NCI-H69 (cell line): ENCODE results near the gene CCDC63.
A peak's percentile ranks its signal among the peaks of the same experiment; 100 is the strongest.

Experiments
- DNase-seq: peaks from one replicate; lab custom pipeline; 2025; lab: John Stamatoyannopoulos, UW

Gene CCDC63

DNA sequence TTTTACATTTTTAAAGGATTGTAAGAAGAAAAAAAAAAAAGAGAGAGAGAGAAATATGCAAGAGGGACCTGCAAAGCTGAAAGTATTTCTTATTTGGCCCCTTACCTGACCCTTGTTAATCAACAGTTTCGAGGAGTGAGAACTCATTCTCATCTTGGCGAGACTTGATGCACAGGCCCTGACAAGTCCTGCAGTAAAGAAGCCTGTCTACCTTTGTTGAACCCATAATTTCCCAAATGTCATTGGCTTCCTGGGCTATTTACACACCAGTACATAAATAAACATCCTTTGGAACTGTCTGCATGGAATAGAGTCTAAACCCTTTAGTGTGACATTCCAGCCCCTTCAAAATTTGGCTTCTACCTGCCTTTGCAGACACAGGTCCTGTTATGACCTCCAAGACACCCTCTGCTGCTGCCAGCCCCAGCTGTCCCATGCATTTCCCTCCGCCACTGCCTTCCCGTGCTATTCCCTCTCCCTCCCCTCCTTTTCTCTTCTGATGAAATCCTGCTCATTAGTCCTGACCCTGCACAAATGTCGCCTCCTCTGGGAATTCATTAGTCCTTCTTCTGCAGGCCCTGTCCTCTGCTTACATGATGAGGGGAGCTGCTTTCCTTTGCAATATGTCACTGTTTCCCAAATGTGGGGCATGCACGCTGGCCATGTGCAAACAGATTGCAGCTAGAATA lies 38.5 kb downstream of the CCDC63 start:
- DNase-seq, result peak; percentile 96

GRCh38 chr12:110888256-110888991 lies 41.6 kb downstream of the CCDC63 start:
- no peak for DNase-seq

DNA sequence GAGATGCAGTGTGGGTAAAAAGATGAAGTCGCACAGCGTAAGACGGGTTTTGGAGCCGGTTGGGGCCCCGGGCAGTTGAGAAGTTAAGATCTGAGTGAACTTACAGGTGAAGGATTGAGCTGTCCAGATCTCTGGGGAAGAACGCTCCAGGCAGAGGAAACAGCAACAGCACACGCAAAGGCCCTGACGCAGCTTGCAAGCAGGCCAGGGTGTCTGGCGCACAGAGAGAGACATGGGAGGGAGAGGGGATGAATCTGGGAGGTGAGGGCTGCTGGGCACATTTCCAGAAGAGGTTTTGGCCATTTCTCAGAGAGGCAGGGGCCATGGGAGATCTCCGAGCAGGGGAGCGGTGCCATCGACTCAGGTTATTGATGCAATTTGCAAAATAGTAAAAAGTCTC lies 42.6 kb downstream of the CCDC63 start:
- DNase-seq, result no peak

DNA sequence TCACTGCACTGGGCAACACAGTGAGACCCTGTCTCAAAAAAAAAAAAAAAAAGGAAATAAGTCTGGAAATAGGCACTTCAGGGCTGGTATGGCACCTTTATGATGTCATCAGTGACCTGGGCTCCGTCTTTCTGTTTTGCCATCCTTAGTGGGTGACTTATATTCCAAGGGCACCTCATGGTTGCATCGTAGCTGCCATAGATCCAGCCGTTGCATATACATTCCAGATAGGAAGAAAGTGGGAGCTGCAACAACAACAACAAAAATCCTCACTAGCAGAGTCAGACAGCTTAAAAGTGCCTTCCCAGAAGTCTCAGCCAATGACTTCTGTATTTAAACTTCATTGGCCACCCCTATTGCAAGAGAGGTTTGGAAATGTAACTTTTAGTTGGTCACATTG lies 47.2 kb downstream of the CCDC63 start:
- DNase-seq, result no peak

GRCh38 chr12:110896559-110896958 lies 49.8 kb downstream of the CCDC63 start:
- peak; percentile 89 for DNase-seq

GRCh38 chr12:110901401-110901800 lies 54.6 kb downstream of the CCDC63 start:
- no peak for DNase-seq

DNA sequence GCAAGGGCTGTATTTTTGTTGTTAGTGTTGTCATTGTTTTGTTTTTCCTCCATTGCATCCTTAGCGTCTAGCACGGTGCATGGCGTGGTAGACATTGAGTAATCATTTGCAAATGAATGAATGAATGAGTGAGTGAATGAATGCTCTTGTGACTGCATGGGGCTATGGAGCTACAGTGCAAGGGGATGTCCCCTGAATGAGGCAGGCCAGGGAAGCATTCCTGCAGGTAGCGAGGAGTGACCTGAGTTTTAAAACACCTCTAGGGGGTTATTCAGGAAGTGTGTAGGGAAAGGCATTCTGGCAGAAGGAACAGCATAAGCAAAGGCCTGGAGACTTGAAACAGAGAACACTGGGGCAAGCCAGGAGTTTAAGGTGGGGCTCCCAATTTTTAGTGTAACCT lies 56.7 kb downstream of the CCDC63 start:
- DNase-seq, result no peak

DNA sequence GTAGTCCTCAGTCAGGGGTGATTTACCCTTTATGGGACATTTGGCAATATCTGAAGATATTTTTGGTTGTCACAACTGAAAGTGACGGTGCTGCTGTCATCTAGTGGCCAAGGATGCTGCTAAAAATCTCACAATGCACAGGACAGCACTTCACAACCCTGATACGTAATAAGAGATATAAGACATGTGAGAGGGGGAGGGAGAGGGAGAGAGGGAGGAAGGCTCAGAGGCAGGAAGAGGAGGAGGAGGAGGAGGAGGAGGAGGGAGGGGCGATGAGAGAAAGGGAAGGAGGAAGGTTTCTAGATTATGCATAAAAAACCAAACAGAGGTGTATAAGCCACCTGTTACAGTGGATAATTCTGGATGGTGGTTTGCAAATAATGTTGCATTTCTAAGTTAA lies 59.3 kb downstream of the CCDC63 start:
- peak; percentile 54 for DNase-seq

- no peak for DNase-seq
Measured at GRCh38 chr12:110906516-110906915, 59.7 kb downstream of the CCDC63 start.

DNA sequence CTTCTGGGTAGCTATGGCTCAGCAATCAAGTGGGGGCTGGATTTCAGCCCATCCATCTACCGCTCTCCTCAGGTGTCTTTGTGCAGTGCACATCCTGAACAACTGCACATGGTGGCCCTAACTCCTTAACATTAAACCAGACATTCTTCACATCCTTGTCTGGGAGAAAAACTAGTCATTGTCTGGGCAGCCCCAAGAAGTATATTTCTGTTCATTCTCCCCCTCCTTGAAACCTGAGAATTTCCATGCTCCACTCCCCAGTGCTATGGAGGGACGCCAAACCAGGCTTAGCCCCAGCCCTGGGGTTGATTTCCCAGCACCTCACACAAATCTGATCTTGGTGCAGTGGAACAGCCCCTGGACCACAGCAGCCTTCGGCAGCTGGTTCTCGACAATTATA lies 60.2 kb downstream of the CCDC63 start:
- DNase-seq, result no peak

- DNase-seq, result no peak
Measured at GRCh38 chr12:110907583-110907982, 60.8 kb downstream of the CCDC63 start.

DNA sequence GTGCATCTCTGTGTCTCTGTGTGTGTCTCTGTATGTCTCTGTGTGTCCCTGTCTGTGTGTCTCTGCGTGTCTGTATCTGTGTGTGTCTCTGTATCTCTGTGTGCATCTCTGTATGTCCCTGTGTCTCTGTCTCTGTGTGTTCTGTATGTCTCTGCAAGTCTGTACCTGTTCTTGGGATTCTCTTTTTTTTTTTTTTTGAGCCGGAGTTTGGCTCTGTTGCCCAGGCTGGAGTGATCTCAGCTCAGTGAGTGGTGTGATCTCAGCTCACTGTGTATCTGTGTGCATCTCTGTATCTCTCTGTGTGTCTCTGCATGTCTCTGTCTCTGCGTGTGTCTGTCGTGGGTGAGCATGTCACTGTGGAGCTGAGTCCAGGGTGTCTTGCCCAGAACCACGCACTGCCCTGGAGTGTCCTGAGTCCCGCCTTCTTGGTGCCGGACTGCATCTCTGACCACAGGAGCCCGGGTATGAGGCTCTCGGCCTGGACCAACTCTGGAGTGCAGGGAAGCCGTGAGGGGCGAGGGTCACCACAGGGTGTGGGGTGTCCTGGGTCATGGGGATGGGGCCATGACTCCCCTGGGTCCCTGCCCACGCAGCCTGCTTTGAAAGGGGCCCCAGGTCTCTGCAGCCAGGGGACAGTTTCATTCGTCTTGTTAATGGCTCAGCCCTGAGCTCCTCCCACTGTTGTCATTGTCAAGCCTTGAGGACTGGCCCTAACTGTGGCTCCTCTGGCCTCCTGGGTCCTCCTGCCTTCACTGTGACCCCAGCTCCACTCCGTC lies 61.8 kb downstream of the CCDC63 start:
- no peak for DNase-seq

DNA sequence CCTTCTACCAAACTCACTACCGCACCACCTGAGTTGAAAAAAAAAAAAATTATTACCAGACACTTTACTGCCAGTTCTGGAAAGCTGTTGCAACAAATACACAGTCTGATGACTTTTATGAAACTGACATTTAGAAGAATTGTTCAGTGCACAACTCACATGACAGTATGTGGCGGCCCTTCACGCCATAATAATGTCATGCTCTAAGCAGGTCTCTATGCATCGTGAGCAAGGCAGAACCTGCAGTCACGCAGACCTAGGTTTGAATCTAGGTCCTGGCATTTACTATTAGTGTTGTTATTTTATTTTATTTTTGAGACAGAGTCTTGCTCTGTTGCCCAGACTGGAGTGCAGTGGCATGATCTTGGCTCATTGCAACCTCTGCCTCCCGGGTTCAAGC lies 65.5 kb downstream of the CCDC63 start:
- DNase-seq, result no peak

DNA sequence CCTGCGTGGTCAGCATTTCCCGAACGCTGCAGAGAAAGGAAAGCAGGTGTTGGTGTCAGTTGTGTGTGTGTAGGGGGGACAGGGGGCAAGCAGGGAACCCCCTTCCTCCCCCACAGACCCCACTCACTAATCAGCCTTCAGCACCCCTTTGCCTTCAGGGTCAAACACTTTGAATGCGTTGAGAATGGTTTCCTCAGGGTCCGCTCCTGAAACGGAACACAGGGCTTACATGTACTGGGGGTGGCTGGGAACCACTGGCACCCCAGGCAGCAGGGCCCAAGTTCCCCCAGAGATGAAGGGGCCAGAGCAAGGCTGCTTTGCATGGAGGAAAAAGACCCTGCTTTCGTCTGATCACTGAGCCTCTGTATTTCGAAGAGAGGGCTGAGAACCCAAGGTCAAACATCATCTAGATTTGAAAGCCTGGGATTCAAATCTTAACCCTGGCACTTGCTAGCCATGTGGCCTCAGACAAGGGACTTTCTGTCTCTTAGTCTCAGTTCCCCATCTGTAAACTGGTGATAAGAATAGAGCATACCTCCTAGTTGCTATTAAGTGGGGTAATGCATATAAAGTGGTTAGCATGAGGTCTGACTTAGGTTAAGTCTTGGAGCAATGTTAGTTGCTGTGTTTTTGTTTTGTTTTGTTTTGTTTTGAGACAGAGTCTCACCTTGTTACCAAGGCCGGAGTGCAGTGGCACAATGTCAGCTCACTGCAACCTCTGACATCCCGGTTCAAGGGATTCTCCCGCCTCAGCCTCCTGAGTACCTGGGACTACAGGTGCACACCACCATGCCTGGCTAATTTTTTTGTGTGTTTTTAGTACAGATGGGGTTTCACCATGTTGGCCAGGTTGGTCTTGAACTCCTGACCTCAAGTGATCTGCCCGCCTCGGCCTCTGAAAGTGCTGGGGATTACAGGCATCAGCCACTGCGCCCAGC lies 66.6 kb downstream of the CCDC63 start:
- no peak for DNase-seq

DNA sequence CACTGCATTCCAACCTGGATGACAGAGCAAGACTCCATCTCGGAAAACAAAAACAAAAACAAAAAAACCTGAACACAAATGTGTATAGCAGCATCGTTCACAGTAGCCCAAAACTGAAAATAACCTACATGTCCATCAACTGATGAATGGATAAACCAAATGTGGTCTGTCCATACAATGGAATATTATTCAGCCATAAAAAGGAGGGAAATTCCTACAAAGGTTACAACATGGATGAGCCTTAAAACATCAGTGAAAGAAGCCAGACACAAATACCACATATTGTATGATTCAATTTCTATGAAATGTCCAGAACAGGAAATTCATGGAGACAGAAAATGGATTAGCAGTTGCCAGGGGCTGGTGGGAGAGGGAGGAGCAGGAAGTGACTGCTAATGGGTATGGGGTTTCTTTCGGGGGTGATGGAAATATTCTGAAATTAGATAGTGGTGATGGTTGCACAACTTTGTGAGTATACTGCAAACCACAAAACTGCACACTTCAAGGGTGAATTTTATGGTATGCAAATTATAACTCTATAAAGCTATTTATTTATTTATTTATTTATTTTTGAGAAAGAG lies 69.6 kb downstream of the CCDC63 start:
- DNase-seq, result no peak

DNA sequence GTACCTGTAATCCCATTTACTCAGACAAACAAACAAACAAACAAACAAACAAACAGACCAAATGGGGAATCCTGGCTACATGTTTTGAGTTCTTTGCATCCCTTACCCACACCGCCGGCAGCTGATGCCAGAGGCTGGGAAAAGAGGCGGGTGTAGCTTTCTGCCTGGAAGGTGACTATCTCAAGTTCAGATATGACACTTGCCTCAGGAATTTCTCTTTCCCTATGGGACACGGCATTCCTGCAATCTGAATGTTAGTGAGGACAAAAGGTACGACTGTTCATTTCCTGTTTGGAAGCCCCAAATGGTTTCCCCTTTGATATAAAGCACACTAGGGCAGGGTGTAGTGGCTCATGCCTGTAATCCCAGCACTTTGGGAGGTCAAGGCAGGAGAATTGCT lies 70.7 kb downstream of the CCDC63 start:
- DNase-seq, result no peak

DNA sequence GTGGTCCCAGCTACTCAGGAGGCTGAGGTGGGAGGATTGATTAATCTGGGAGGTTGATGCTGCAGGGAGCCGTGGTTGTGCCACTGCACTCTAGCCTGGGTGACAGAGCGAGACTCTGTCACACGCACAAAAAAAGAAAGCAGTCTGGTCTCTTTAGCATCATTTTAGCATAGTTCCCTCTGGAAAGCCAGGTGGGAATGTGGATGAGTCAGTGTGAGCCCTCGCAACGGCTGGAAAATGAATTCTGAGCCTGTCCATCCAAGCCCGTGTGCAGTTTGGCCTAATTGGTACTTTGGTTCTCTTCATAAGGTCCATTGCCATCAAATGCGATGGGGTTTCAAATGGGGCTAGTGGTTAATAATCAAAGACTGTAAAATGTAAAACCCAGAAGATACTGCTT lies 71.2 kb downstream of the CCDC63 start:
- DNase-seq, result no peak

DNA sequence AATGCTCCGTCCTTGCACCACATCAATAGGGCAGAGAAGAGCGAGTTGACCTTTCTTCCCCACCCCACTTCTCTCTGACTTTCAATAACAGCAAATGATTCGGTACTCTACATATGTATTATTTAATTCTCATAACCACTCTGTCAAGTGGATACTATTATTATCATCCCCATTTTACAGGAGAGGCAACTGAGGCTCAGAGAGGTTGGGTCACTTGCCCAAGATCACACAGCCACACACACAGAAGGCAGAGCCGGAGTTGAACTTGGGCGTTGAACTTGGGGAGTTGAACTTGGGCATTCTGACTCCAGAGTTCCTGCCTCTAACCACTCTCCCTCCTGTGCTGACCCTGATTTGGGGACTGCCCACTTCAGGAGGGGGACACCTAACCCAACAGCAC lies 72.9 kb downstream of the CCDC63 start:
- no peak for DNase-seq

DNA sequence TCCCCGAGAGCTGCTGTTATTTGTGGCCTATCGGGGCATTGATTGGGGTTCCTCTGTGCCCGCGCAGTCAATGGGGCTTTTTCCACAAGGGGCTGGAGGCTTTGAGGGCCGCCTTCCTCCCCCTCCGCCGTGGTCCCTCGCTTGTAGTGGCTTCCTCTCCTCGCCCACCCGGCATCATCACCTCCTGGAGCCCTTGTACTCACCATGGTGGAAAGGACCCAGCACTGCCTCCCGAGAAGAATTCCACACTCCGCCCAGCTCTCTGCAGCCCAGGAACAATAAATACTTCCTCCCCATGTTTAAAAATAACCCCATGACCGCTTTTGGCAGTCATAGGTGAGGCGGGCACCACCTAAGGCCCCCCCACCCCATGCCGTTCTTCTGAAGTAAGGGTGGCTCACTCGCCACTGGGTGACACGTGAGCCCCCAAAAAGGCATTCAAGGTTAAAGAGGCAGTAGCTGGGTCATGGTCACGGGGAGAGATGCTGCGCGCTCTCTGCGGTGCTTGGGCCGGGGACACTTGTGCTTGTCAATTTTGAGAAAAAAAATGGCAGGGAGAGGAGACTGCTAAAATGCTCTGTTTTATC lies 73.6 kb downstream of the CCDC63 start, which contains the start of gene MYL2:
Gene MYL2, minus strand, starts transcription at position 256 of the 587 bp plus-strand sequence. Its CDS starts 50 bp downstream, at position 206.
- no peak for DNase-seq

GRCh38 chr12:110921262-110921661 lies 74.5 kb downstream of the CCDC63 start:
- DNase-seq, result peak; percentile 59

GRCh38 chr12:110922652-110923051 lies 75.9 kb downstream of the CCDC63 start:
- no peak for DNase-seq
